CD4-positive, alpha-beta T cell treated with Interferon gamma for 1 hour (primary cell): Measurements from ENCODE around the gene PEX12.
A peak's percentile ranks its signal among the peaks of the same experiment; 100 is the strongest.
"Not testable (repeated sequence)": the region's sequence is repeated elsewhere in the genome, so short reads cannot be mapped to it uniquely, and the experiment has no call there.

Experiments used
- DNase-seq: peaks from one replicate; pipeline ENCODE4 v3.0.0-alpha.2; 2020

Gene PEX12

DNA sequence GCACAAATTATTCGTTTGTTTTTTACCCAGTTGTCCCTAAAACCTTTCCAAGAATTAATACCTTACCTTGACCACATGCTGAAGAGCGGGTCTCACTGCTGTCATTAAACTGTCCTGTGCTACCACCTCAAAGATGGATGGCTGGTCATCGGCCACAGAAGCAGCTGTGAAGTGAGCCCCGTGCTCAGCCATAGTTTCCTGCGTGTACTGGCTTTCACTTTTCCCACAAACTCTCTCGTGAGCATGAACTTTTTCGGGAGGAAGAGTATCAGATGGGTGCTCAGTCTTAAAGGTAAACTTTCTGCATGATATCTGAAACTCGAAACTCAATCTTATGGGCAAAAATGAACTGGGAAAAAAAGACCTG is 558 bp downstream of the PEX12 start:
- no peak for DNase-seq

DNA sequence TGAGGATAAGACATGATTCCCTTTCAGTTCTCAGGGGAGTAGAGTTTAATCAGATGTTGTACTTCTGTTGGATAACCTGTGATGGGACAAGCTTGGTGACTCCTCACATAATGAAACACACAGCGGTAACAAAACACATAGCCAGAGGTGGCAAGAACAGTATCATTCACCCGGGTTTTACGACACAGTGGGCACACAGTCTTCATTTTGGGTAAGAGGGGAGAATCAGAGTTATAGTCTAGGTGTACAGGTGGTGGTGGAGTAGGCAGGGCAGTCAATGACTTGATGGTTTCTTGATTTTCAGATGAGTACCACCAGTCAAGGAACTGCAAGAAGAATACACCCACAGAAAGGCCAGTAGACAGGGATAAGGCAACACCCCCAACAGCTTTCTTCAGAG is 2.6 kb downstream of the PEX12 start:
- DNase-seq, result no peak

- DNase-seq, result no peak
Observed at GRCh38 chr17:35569405-35569804, 9.0 kb downstream of the PEX12 start.

GRCh38 chr17:35568561-35568960 is 9.8 kb downstream of the PEX12 start:
- DNase-seq, result no peak

GRCh38 chr17:35566968-35567367 is 11.4 kb downstream of the PEX12 start:
- DNase-seq, result no peak

GRCh38 chr17:35563181-35563580 is 15.2 kb downstream of the PEX12 start:
- not testable (repeated sequence) for DNase-seq

DNA sequence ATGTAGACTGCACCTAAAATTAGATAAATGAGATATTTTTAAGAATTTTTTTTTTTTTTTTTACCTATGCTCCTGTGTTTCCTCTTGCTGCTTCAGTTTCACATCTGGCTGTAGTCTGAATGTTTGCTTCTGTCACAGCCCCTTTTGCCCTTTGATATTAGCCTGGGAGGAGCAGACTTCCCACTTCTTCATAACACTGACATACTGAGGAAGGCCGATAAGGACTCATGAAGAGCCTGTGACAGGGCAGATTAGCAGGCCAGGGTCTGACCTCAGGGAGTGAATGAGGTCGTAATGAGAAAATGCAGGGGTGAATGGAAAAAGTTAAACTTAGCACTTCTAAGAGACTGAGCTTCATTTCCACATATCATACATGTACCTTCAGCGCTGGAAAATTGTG is 17.7 kb downstream of the PEX12 start, which contains the start of gene SLFN14:
Gene SLFN14 (minus strand): TSS at position 117 of the 400 bp plus-strand sequence. CDS start 2,757 bp downstream, outside the sequence.
- no peak for DNase-seq

DNA sequence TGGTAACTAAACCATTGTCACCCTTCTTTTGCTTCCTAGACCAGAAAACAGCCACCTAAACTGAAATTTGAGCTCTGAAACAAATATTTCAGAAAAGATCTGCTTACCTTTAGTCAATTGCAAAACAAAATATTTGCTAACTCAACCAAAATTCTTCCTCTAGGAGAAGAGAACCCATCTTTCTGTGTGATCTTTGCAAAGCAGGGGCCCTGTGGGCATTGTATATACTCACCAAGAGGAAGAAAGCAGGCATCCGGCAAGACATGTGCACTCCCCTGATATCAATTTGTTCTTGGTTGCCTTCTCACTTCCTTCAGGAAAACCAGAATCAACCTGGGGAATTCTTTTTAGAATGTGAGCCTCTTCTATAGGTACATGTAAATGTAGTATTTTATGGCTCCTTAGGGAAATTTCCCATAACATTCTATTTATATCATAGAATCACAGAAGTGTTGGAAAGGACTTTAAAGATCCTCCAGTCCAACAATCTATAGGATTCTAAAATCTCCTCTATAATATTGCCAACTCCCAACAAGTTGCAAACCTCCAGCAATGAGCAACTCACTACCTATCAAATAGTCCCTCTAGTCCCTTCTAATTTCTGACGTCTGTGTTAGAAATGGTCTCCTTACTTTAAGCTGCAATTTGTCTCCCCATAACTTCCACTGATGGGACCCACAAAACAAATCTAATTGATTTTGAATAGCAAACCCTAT is 18.7 kb downstream of the PEX12 start:
- no peak for DNase-seq

DNA sequence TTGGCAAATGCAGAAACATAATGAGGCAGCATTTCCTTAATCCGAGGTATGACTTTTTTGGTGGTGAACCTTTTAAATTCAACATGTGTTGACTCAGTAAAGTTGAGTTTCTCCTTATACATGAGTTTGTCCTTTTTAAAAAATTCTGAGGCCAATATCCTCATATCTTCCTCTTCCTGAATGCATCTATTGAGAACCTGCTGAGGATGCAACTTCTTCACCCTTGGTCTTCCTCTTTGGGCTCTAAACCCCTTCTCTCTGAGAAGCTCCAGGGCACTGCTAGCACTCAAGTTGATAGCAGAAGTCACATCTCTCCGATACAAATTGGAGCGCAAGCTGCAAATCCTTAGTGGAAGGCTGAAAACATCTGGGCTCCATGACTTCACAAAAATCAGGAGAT is 21.0 kb downstream of the PEX12 start:
- no peak for DNase-seq

DNA sequence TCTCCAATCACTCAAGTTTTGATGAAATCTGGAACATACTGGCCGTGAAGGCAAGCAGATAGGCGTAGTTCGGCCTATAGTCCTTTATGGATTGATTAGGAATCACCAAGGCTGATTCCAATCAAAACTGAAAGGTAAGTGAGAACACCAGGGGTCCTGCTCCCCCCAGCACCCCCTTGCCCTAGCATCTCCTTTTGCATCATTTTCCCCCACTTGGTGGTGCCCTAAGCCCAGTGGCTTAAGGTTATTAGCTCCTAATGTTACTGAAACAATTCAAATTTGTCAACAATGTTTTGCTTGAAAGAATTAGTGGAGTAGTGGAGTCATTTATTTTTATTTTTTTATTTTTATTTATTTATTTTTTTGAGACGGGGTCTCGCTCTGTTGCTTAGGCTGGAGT is 22.7 kb downstream of the PEX12 start:
- DNase-seq, result no peak

GRCh38 chr17:35554668-35555067 is 23.7 kb downstream of the PEX12 start:
- no peak for DNase-seq

DNA sequence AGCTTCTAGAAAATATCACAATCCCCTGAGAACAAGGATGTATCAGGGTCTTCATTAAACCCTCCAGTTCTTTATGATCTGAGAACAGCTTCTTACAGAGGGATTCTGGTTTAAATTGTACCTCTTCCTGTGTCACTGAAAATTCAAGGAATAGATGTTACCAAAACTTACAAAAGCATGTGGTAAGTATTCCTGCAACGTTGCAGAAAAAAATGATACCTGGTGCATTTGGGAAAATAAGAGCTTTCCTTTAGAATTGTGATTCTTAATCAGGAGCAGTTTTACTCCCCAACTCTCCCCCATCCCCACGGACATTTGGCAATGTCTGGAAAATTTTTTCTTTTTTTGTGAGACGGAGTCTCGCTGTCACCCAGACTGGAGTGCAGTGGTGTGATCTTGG is 25.1 kb downstream of the PEX12 start:
- DNase-seq, result no peak

GRCh38 chr17:35548978-35549377 is 29.4 kb downstream of the PEX12 start:
- no peak for DNase-seq

GRCh38 chr17:35548208-35548810 is 30.1 kb downstream of the PEX12 start:
- DNase-seq, result no peak

- no peak for DNase-seq
Observed at GRCh38 chr17:35546487-35546886, 31.9 kb downstream of the PEX12 start.

DNA sequence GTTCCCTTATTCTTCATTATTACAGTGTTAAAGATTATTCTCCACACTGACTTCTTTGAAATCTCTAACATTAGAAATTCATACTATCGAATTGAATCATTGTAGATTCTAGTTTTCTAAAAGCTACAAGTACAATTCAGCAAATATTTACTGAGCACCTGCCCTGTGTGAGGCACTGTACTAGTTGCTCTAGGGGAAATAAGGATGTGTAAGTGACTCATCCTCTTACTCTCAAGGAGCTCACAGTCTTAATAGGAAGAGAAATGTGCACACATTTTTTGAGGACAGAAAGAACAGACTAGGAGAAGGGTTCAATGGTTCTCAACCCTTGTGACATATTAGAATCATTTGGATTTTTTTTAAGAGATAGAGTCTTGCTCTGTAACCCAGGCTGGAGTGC is 33.2 kb downstream of the PEX12 start:
- no peak for DNase-seq

DNA sequence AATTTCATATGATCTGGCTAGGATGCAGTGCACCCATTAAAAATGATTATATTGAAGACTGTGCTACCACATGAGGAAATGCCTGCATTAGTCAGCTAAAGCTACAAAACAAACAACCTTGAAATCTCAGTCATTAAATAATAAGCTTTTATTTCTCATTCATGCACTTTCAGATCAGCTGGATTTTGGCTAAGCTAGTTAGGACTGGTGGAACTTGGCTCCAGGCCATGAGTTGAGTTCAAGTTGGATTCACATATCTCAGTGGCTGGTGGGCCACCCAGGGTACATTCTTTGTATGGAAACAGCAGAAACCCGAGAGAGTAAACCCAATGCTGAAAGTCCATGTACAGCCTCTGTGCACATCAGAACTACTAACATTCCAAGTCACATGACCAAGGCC is 34.5 kb downstream of the PEX12 start:
- no peak for DNase-seq

- DNase-seq, result no peak
Observed at GRCh38 chr17:35542990-35543389, 35.4 kb downstream of the PEX12 start.

DNA sequence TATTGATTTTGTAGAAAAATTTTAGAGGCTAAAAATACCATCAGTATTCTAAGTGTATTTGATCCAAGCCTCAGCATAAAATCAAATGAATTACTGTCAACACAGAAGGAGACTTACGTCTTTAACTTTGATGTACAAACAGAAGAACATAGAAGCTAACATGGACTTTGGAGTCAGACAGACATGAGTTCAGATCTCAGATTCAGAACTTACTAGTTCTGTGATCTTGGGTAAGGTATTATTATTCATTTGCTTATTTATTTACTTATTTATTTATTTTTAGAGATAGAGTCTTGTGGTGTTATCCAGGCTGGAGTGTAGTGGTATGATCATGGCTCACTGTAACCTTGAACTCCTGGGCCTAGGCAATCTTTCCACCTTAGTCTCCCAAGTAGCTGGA is 36.9 kb downstream of the PEX12 start:
- DNase-seq, result no peak

DNA sequence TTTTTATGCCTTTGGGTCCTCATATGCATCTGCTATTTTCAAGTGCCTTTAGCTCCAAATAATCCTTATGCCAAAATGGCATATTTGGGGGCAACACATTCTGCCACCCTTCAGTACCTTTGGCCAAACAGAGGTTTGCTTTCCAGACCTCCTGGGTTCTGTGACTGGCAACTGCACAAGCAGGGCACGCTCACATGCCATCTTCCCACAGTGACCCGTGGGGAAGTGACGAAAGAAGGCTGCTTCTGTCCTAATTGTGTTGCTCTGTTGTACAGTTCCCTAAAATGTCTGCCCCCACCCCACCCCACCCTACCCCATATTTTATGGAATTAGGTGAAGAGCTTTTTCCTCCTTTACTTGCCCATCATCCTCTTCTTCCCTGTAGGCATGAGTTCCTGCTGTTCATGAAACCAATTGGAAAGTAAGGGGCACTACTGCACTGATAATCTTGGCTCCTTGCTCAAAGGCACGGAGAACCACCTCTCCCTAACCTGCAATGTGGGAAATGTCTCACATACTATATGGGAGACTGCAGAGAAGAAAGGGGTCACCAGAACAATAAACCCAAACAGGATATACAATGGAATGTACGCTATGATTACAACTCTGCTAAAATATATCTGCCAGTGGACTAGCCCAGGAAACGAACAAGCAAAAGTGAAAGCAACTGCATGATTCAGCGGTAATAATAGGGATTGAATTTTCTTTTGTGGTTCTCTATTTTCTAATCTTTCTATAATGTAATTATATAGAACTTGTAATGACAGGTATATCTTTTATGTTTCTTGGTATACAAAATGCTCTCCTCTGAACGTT is 37.6 kb downstream of the PEX12 start:
- DNase-seq, result peak; percentile 57

DNA sequence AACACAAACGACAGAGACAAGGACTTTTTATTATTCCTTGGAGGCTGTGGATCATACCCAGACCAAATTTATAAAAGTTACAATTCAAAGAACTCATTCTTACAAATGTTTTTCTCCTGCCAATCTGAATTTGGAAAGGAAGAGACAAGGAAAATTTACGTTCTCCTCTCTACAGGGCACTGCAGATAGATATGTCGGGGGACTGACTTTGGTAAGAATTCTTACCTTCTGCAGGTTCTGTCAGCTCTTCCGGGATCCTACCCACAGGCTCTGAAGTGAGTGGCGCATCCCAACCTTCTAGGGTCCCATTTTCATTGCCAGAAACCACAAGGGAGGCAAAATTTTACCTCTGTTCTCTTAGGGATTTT is 38.7 kb downstream of the PEX12 start:
- no peak for DNase-seq

- peak; percentile 18 for DNase-seq
Observed at GRCh38 chr17:35537601-35538141, 40.7 kb downstream of the PEX12 start, which contains the start of gene SLFN12L. TSS of gene SLFN12L (minus strand) at chr17:35537678. CDS start at chr17:35522364, 15,314 bp downstream.

- peak; percentile 19 for DNase-seq
Observed at GRCh38 chr17:35536664-35537171, 41.7 kb downstream of the PEX12 start.
